ENCODE measurements around the gene UTP20.

Gene UTP20

GRCh38 chr12:101280006-101280505 lies at the start of gene UTP20:
Gene UTP20 (plus strand): TSS chr12:101280105. CDS start chr12:101280283, 178 bp downstream.
- DNase-seq (ENCODE audit: low read depth in 2 of 2) = peak; percentile 93 to 94

DNA sequence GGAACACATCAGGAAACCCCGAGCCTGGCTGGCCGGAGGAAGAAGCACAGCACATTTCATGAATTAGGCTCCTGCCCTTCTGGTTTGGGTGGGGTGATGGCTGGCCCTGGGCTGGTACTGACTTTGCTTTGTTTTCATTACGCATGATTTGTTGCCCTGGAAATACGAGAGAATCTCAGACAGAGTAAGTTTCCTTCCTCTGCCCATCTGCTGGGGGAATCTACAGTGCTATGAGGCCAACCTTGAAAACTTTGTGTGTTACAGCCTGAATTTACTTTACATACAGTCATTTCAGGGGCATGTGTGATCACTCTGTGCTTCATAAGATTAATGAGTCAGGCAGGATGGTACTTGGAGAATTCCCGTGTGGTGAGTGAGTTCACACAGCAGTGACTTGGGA lies 49.4 kb upstream of the UTP20 start:
- DNase-seq (ENCODE audit: low read depth in 2 of 2) = no peak

DNA sequence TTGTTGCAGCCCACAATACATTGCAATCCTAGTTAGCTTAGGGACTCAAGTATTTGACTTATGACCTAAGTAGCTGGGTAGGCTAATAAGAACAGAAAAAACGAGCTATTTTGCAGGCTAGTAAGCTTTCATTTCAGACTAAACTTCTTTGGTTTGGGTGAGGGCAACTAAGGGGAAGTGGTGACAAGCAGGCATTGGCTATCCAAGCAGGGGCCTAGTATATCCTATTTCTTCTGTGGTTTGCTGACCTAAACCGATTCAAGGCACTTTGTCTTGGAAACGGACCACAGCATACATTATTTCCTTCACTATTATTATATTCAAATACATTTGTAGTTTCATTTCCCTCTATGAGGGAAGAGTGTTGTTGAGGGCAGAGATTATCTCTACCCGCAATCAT lies 48.3 kb upstream of the UTP20 start:
- no peak for DNase-seq (ENCODE audit: low read depth in 2 of 2)

- DNase-seq (ENCODE audit: low read depth in 2 of 2) = no peak
Observed at GRCh38 chr12:101235686-101236085, 44.2 kb upstream of the UTP20 start.

- DNase-seq (ENCODE audit: low read depth in 2 of 2) = no peak
Observed at GRCh38 chr12:101238306-101238705, 41.6 kb upstream of the UTP20 start.

DNA sequence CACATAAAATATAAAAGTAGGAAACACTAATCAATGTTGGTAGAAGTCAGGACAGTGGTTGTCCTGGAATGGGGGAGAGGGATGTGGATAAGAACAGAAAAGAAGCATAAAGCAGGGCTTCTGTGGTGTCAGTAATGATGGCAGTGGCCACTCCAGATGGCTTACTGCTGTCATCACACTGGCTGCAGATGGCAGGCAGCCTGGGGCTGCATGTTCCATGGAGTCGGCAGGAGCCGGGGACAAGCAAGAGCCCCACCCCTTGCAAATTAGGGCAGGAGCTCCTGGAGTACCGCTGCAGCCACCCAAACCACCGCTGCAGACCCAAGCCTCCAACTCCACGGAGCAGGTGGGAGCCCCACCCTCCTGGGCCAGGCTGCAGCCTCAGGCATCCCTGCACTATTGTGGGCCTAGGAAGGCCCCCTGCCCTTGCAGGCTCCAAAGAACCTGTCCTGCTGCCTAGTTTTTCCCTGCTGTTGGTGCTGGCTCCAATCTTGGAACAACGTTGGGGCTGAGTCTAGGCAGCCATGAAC lies 41.0 kb upstream of the UTP20 start:
- no peak for DNase-seq (ENCODE audit: low read depth in 2 of 2)

DNA sequence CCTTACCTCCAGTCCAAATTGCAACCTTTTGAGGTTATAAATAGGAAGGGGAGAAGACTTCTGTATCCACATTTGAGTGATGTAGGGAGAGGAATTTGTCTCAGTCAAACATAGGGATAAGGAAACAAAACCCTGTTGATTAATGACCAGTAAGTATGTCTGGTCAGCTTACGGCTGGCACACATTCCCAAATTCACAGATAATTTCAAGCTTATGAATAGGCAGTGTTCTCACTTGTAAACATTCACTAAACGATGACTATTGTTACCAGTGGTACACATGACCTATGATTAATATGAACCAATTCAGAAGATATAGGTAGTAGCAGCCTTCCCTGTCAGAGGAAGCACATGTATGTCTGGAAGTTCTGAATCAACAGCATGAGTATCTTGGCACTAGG lies 36.8 kb upstream of the UTP20 start:
- DNase-seq (ENCODE audit: low read depth in 2 of 2) = no peak

DNA sequence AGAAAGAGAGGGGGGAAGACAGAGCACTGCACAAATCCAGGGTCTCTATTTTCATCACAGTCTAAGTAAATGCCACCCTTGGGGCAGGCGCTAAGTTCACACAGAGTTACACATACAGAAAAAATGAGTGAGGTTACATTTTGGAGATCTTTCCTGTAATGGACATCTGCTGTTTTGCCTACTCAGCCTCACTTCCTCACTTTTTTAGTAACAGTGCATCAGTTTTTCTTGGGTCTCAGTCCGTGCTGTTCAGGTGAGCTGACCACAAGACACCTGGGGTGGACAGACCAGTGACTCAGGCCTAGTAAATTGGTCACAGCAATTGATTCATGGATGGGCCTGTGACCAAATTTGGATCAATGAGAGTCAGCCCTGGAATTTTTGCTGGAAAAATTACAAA lies 36.3 kb upstream of the UTP20 start:
- DNase-seq (ENCODE audit: low read depth in 2 of 2) = no peak

- no peak for DNase-seq (ENCODE audit: low read depth in 2 of 2)
Observed at GRCh38 chr12:101256266-101256665, 23.6 kb upstream of the UTP20 start.

DNA sequence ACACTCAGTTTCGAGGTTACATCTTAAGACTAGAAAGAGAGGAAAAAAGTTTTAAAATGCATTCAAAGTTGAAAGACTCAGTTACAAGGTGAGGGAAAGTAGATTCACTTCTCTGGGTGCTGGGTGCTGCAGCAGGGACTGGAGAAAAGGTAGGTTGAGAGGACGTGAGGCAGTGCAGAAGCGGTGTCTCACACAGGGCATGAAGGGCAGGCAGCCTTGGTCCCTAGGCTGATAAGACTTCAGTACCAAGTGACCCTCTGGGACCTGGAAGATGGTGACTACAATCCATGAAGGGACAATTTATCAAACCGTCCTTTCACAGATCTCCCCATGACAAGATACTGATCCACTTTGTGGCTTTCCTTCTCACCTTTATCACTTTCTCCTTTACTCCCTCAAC lies 22.5 kb upstream of the UTP20 start:
- no peak for DNase-seq (ENCODE audit: low read depth in 2 of 2)

- DNase-seq (ENCODE audit: low read depth in 2 of 2) = no peak
Observed at GRCh38 chr12:101267111-101267510, 12.8 kb upstream of the UTP20 start.

GRCh38 chr12:101276433-101276832 lies 3.5 kb upstream of the UTP20 start:
- DNase-seq (ENCODE audit: low read depth in 2 of 2) = no peak

GRCh38 chr12:101277443-101277842 lies 2.5 kb upstream of the UTP20 start:
- DNase-seq (ENCODE audit: low read depth in 2 of 2) = no peak

- no peak for DNase-seq (ENCODE audit: low read depth in 2 of 2)
Observed at GRCh38 chr12:101287357-101287756, 7.5 kb downstream of the UTP20 start.

GRCh38 chr12:101297661-101298060 lies 17.8 kb downstream of the UTP20 start:
- no peak for DNase-seq (ENCODE audit: low read depth in 2 of 2)

DNA sequence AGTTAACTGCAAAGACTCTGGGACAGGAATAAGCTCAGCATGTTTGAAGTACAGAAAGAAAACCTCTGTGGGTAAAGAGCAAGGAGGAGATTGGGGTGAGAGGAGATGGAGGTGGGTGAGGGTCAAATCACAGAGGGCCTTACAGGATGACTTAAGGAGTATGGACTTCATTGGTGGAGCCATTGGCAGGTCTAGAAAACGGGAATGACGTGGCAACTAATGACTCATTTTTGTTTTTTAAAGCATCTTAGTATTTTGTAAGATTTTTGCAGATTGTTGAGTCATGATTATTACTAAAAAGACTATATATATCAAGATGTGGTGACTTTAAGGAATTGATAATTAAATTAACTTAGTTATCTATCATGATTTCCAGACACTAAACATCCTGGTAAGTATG lies 18.5 kb downstream of the UTP20 start:
- DNase-seq (ENCODE audit: low read depth in 2 of 2) = no peak

DNA sequence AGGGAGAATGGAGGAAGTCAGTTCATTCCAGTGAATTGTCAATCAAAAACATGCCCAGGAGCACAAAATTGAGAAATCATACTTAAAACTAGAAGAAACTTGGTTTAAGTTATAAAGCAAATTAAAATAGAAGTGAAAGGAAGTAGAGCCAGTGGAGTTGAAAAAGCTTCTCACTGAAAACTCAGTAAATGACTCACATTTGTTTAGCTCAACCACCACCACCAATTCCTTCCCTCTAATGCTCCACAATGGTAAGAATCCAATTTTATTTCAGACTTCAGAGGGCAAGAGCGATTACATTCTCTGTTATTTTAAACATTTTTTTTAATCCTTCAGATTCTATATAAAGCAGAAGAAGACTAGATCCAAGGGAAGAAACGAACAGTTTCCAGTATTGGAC lies 19.4 kb downstream of the UTP20 start:
- no peak for DNase-seq (ENCODE audit: low read depth in 2 of 2)

DNA sequence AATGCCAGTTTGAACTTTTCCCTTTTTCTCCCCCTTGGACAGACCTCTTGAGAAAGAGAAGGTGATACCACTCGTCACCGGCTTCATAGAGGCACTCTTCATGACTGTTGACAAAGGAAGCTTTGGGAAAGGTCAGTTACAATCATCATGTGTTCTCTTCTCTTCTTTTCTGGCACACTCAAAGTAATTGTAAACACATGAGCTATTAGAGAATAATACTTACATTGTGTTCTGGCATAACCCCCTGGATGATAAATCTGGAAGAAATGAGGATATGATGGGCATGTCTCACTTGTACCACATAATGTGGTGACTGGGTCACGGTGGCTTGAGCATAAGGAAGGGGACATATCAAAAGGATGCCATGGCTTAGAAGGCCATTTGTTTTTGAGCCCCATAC lies 20.0 kb downstream of the UTP20 start:
- DNase-seq (ENCODE audit: low read depth in 2 of 2) = no peak

- DNase-seq (ENCODE audit: low read depth in 2 of 2) = no peak
Observed at GRCh38 chr12:101302741-101303140, 22.8 kb downstream of the UTP20 start.

GRCh38 chr12:101305226-101305779 lies 25.4 kb downstream of the UTP20 start:
- no peak for DNase-seq (ENCODE audit: low read depth in 2 of 2)

DNA sequence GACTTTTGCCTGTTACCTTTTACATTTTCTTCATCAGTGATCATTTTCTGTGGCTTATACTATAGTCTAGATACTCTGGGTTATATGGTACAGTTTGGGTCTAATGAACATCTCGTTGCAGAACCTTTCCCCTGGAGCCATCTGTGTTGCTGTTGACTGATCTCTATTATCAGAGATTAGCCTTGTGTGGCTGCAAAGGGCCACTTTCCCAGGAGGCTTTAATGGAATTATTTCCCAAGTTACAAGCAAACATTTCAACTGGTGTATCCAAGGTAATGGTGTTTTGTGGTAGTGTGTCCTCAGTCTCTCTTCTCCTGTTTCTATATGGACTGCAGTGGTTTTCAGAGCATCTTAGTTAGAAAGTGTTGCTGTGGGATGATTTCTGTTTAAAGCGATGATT lies 25.9 kb downstream of the UTP20 start:
- no peak for DNase-seq (ENCODE audit: low read depth in 2 of 2)

- no peak for DNase-seq (ENCODE audit: low read depth in 2 of 2)
Observed at GRCh38 chr12:101322480-101322879, 42.6 kb downstream of the UTP20 start.

GRCh38 chr12:101323255-101323654 lies 43.4 kb downstream of the UTP20 start:
- no peak for DNase-seq (ENCODE audit: low read depth in 2 of 2)

- no peak for DNase-seq (ENCODE audit: low read depth in 2 of 2)
Observed at GRCh38 chr12:101325590-101325989, 45.7 kb downstream of the UTP20 start.

Measured in stimulated activated CD8-positive, alpha-beta memory T cell treated with anti-CD3 and anti-CD28 coated beads, Interleukin-7, amount 100 ng/mL, for 1 hour (primary cell).